Measurements from ENCODE around the gene HSPG2. TPM values are rescaled to one million over a fixed set of nuclear protein-coding genes. Genes with fewer than 3 reads are reported as not detected.

The HSPG2 gene
- polyA plus RNA-seq, 1 donor from 2014 or later: 0.79 TPM

DNA sequence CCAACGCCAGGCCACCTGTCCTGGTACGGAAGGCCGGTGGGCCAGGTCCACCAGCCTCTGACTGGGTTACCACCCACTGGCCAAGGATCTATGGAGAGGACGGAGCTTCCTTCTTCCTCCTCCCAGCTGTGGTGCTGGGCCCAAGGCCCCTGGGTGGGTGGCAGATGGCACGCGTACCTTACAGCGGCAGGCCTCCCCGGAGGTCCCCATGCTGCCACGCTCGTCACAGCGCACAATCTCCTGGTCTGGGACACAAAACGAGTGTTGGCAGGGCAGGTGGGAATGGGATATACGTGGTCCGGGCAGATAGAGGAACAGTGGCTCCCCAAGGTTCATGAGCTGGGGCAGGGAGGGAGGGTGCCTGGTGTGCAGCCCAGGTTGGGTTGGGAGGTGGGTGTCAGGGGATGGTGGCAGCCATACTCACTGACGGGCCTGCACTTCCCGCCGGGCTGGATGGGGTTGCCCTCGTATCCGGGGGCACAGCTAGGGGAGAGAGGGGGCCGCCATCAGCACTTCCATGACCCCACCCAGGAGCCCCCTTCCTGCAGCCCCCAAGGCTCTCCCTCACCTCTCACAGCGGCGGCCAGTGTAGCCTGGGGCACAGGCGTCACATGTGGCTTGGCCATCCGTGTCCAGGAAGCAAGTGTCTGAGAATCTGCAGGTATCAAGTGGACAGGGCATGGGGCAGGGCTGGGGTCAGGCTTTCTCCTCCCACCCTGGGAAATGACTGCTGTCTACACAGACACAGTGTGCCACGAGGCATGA lies 58.9 kb downstream of the HSPG2 start:
- Histone ChIP-seq H3K79me2 (replicated peaks; ENCODE audit: insufficient read depth, low read length) (no peaks in the 10 kb centered on the region), H3K9me3 (ENCODE audit: low read length) (no peaks in the 10 kb centered on the region), H3F3A (ENCODE audit: insufficient read depth, low read length, poor library complexity, severe bottlenecking) (no peaks in the 10 kb centered on the region), H3K27ac (ENCODE audit: low read length) (no peak overlapping the region), H3K9me2 (ENCODE audit: insufficient read depth, low read length) (no peaks in the 10 kb centered on the region), H2AFZ (ENCODE audit: low read depth, low read length) (no peak overlapping the region), H3K36me3 (ENCODE audit: insufficient read depth, low read length) (no peaks in the 10 kb centered on the region), H3K4me3 (ENCODE audit: low read length) (no peak overlapping the region), H3K4me2 (ENCODE audit: low read length) (no peak overlapping the region), H4K20me1 (ENCODE audit: insufficient read depth) (no peaks in the 10 kb centered on the region), H3K27me3 (ENCODE audit: insufficient read depth, low read depth, low read length) (no peaks in the 10 kb centered on the region), H3K9ac (ENCODE audit: low read length) (no peak overlapping the region)
- TF ChIP-seq SMC3 (conservative IDR thresholded peaks at IDR 0.05; ENCODE audit: poor library complexity) (no peak), POLR2AphosphoS5 (IDR thresholded peaks at IDR 0.05) (no peak), MXI1 (conservative IDR thresholded peaks at IDR 0.05; ENCODE audit: poor library complexity, severe bottlenecking) (no peak)

DNA sequence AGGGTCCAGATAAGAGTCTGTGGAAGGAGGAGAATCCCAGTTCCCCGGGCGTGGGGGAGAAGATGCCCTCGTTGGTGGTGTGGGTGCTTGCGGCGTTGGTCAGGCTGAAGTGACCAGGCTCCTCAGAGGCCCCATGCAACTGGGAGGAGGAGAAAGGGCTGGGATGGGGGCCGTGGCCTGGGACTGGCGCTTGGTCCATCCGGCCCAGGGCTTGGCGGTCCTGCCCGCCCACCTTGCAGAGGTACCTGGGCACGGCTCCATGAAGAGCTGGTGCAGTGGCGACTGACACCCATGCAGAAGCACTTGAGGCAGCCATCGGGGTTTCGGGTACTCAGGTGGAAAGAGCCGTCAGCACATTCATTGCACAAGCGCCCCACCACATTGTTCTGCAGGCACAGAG lies 60.8 kb downstream of the HSPG2 start:
- H3K36me3 ChIP-seq (ENCODE audit: insufficient read depth, low read length): no peaks in the 10 kb centered on the region
- no peaks in the 10 kb centered on the region for H3K27me3 ChIP-seq (ENCODE audit: insufficient read depth, low read depth, low read length)

More for the DNA sequence above, 60.8 kb downstream of the HSPG2 start:
- Histone ChIP-seq H3K27ac (ENCODE audit: low read length) (no peak overlapping the region), H3K79me2 (replicated peaks; ENCODE audit: insufficient read depth, low read length) (no peaks in the 10 kb centered on the region), H3K9me3 (ENCODE audit: low read length) (no peaks in the 10 kb centered on the region), H3K9ac (ENCODE audit: low read length) (no peak overlapping the region), H2AFZ (ENCODE audit: low read depth, low read length) (no peak overlapping the region), H3K4me3 (ENCODE audit: low read length) (no peak overlapping the region), H4K20me1 (ENCODE audit: insufficient read depth) (no peaks in the 10 kb centered on the region), H3K9me2 (ENCODE audit: insufficient read depth, low read length) (no peaks in the 10 kb centered on the region), H3K4me2 (ENCODE audit: low read length) (no peak overlapping the region), H3F3A (ENCODE audit: insufficient read depth, low read length, poor library complexity, severe bottlenecking) (no peaks in the 10 kb centered on the region)
- TF ChIP-seq POLR2AphosphoS5 (IDR thresholded peaks at IDR 0.05) (no peak), TAF1 (IDR thresholded peaks at IDR 0.05; ENCODE audit: low read depth) (no peak), EZH2 (IDR thresholded peaks at IDR 0.05; ENCODE audit: borderline replicate concordance, insufficient read depth, low read length, poor library complexity, severe bottlenecking) (no peak), EP300 (conservative IDR thresholded peaks at IDR 0.05; ENCODE audit: poor library complexity, severe bottlenecking) (no peak), RAD21 (conservative IDR thresholded peaks at IDR 0.05) (no peak), SMC3 (conservative IDR thresholded peaks at IDR 0.05; ENCODE audit: poor library complexity) (no peak), MXI1 (conservative IDR thresholded peaks at IDR 0.05; ENCODE audit: poor library complexity, severe bottlenecking) (no peak)
- TF ChIP-seq, protein P1, sequence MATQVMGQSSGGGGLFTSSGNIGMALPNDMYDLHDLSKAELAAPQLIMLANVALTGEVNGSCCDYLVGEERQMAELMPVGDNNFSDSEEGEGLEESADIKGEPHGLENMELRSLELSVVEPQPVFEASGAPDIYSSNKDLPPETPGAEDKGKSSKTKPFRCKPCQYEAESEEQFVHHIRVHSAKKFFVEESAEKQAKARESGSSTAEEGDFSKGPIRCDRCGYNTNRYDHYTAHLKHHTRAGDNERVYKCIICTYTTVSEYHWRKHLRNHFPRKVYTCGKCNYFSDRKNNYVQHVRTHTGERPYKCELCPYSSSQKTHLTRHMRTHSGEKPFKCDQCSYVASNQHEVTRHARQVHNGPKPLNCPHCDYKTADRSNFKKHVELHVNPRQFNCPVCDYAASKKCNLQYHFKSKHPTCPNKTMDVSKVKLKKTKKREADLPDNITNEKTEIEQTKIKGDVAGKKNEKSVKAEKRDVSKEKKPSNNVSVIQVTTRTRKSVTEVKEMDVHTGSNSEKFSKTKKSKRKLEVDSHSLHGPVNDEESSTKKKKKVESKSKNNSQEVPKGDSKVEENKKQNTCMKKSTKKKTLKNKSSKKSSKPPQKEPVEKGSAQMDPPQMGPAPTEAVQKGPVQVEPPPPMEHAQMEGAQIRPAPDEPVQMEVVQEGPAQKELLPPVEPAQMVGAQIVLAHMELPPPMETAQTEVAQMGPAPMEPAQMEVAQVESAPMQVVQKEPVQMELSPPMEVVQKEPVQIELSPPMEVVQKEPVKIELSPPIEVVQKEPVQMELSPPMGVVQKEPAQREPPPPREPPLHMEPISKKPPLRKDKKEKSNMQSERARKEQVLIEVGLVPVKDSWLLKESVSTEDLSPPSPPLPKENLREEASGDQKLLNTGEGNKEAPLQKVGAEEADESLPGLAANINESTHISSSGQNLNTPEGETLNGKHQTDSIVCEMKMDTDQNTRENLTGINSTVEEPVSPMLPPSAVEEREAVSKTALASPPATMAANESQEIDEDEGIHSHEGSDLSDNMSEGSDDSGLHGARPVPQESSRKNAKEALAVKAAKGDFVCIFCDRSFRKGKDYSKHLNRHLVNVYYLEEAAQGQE (IDR thresholded peaks at IDR 0.05; ENCODE audit: borderline replicate concordance): no peak
- TF ChIP-seq, protein P2, sequence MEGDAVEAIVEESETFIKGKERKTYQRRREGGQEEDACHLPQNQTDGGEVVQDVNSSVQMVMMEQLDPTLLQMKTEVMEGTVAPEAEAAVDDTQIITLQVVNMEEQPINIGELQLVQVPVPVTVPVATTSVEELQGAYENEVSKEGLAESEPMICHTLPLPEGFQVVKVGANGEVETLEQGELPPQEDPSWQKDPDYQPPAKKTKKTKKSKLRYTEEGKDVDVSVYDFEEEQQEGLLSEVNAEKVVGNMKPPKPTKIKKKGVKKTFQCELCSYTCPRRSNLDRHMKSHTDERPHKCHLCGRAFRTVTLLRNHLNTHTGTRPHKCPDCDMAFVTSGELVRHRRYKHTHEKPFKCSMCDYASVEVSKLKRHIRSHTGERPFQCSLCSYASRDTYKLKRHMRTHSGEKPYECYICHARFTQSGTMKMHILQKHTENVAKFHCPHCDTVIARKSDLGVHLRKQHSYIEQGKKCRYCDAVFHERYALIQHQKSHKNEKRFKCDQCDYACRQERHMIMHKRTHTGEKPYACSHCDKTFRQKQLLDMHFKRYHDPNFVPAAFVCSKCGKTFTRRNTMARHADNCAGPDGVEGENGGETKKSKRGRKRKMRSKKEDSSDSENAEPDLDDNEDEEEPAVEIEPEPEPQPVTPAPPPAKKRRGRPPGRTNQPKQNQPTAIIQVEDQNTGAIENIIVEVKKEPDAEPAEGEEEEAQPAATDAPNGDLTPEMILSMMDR (IDR thresholded peaks at IDR 0.05; ENCODE audit: poor library complexity, severe bottlenecking): no peak

All from neural cell (in vitro differentiated cells).